NCI-H2196 (cell line): ENCODE data around the gene CYRIA.

Experiments used
- DNase-seq: peaks from one replicate; lab custom pipeline; 2025; ENCODE audit not compliant: unreplicated experiment; lab: John Stamatoyannopoulos, UW

Gene CYRIA

GRCh38 chr2:16632598-16632997 is 33.0 kb downstream of the CYRIA start:
- no peak for DNase-seq

GRCh38 chr2:16630463-16630862 is 35.2 kb downstream of the CYRIA start:
- no peak for DNase-seq

- no peak for DNase-seq
Observed at GRCh38 chr2:16629770-16630169, 35.9 kb downstream of the CYRIA start.

GRCh38 chr2:16629044-16629443 is 36.6 kb downstream of the CYRIA start:
- no peak for DNase-seq

GRCh38 chr2:16628314-16628713 is 37.3 kb downstream of the CYRIA start:
- DNase-seq, result no peak

- no peak for DNase-seq
Observed at GRCh38 chr2:16626997-16627605, 38.5 kb downstream of the CYRIA start.

- DNase-seq, result no peak
Observed at GRCh38 chr2:16626497-16626896, 39.1 kb downstream of the CYRIA start.

GRCh38 chr2:16625759-16626158 is 39.9 kb downstream of the CYRIA start:
- DNase-seq, result no peak

GRCh38 chr2:16625201-16625729 is 40.4 kb downstream of the CYRIA start:
- DNase-seq, result no peak

- no peak for DNase-seq
Observed at GRCh38 chr2:16624436-16624780, 41.2 kb downstream of the CYRIA start.

- DNase-seq, result no peak
Observed at GRCh38 chr2:16623564-16624435, 41.8 kb downstream of the CYRIA start.

- no peak for DNase-seq
Observed at GRCh38 chr2:16623031-16623430, 42.6 kb downstream of the CYRIA start.

GRCh38 chr2:16622399-16622968 is 43.1 kb downstream of the CYRIA start:
- DNase-seq, result no peak

- DNase-seq, result no peak
Observed at GRCh38 chr2:16621316-16621715, 44.3 kb downstream of the CYRIA start.

- no peak for DNase-seq
Observed at GRCh38 chr2:16620590-16620989, 45.0 kb downstream of the CYRIA start.

GRCh38 chr2:16619576-16620245 is 45.9 kb downstream of the CYRIA start:
- DNase-seq, result no peak

- DNase-seq, result no peak
Observed at GRCh38 chr2:16617282-16618266, 48.1 kb downstream of the CYRIA start.
